Fibroblast of lung (primary cell): ENCODE results near the gene NONO. TPM values are rescaled to one million over a fixed set of nuclear protein-coding genes. Genes with fewer than 3 reads are reported as not detected.
A peak's percentile ranks its signal among the peaks of the same experiment; 100 is the strongest.
"Not testable (repeated sequence)": the region's sequence is repeated elsewhere in the genome, so short reads cannot be mapped to it uniquely, and the experiment has no call there.

ENCODE experiments used
- DNase-seq, 2 donors: peaks; one replicate each; pipeline versions ENCODE4 v3.0.0 to v3.0.0-alpha.2; 2010; ENCODE audit warnings: low read depth in 2 of 2
- H2AFZ ChIP-seq: 2 replicates; pipeline ENCODE4 v1.5.1; 2012; ENCODE audit warnings: low read length, control low read depth, inconsistent platforms
- H3K27ac ChIP-seq: 2 replicates; pipeline ENCODE4 v1.5.1; 2011; ENCODE audit warnings: low read length, control low read depth; ENCODE audit not compliant: insufficient read depth
- H3K27me3 ChIP-seq: 2 replicates; pipeline ENCODE4 v1.5.1; 2011; ENCODE audit warnings: mild to moderate bottlenecking, low read length; ENCODE audit not compliant: control insufficient read depth, insufficient read depth
- H3K36me3 ChIP-seq: 2 replicates; pipeline ENCODE4 v1.5.1; 2011; ENCODE audit warnings: low read length; ENCODE audit not compliant: control insufficient read depth, insufficient read depth
- H3K4me1 ChIP-seq: 2 replicates; pipeline ENCODE4 v1.5.1; 2011; ENCODE audit warnings: low read length; ENCODE audit not compliant: control insufficient read depth, insufficient read depth; ENCODE audit errors: extremely low read depth
- H3K4me2 ChIP-seq: 2 replicates; pipeline ENCODE4 v1.5.1; 2011; ENCODE audit warnings: low read length, control low read depth; ENCODE audit not compliant: insufficient read depth; ENCODE audit errors: extremely low read depth
- H3K4me3 ChIP-seq, 4 experiments: fragments of 200-600 bp in 1 of 4; sonication (generic) in 1 of 4; replicated peaks in 1 of 4; 2 replicates each; pipeline ENCODE4 v1.5.1; 2011 to 2016; ENCODE audit warnings: low read length in 4 of 4, low read depth in 3 of 4, mild to moderate bottlenecking in 3 of 4, control low read depth in 2 of 4, inconsistent platforms in 1 of 4, mixed read lengths in 1 of 4; ENCODE audit not compliant: insufficient read depth in 1 of 4; ENCODE audit errors: control extremely low read depth in 1 of 4
- H3K79me2 ChIP-seq: 2 replicates; pipeline ENCODE4 v1.5.1; 2012; ENCODE audit warnings: mild to moderate bottlenecking, low read length, inconsistent platforms; ENCODE audit not compliant: control insufficient read depth, insufficient read depth
- H3K9ac ChIP-seq: 2 replicates; pipeline ENCODE4 v1.5.1; 2011; ENCODE audit warnings: mild to moderate bottlenecking, low read length, control low read depth; ENCODE audit not compliant: insufficient read depth
- H3K9me3 ChIP-seq: 2 replicates; pipeline ENCODE4 v1.5.1; 2012; ENCODE audit warnings: low read depth, low read length; ENCODE audit not compliant: control insufficient read depth, insufficient read depth
- H4K20me1 ChIP-seq: 2 replicates; pipeline ENCODE4 v1.5.1; 2011; ENCODE audit warnings: low read length; ENCODE audit not compliant: control insufficient read depth, insufficient read depth; ENCODE audit errors: extremely low read depth
- EZH2 ChIP-seq: IDR thresholded peaks from 2 replicates; pipeline ENCODE4 v1.5.1; 2012; ENCODE audit warnings: low read length, control low read depth, mild to moderate bottlenecking; ENCODE audit errors: missing control alignments
- polyA plus RNA-seq, 2 donors: library from polyadenylated mRNA; depleted of rRNA in 1 of 2; stranded (reverse) in 1 of 2; unstranded in 1 of 2; fragments of >200 nt; gene quantifications; 2 replicates each; pipeline ENCODE4 v1.2.1, GENCODE V29; 2011 to 2012; ENCODE audit warnings: missing spikeins in 1 of 2
- total RNA-seq: library from RNA; depleted of rRNA; stranded (reverse); fragments of >200 nt; gene quantifications from 2 replicates; pipeline ENCODE4 v1.2.1, GENCODE V29; 2014
- TF ChIP-seq, protein P1 (sequence below), 2 donors: IDR thresholded peaks in 1 of 2; conservative IDR thresholded peaks in 1 of 2; 1 replicate in 1 of 2; 2 replicates in 1 of 2; pipeline ENCODE4 v1.5.1; 2011 to 2012; ENCODE audit warnings: low read length in 2 of 2, control low read depth in 1 of 2, inconsistent platforms in 1 of 2, low read depth in 1 of 2, mild to moderate bottlenecking in 1 of 2

Gene NONO
- total and polyA plus RNA-seq, 2 donors (not counting 1 experiment from before 2014, with no cell fraction given), result 165 to 355 TPM

DNA sequence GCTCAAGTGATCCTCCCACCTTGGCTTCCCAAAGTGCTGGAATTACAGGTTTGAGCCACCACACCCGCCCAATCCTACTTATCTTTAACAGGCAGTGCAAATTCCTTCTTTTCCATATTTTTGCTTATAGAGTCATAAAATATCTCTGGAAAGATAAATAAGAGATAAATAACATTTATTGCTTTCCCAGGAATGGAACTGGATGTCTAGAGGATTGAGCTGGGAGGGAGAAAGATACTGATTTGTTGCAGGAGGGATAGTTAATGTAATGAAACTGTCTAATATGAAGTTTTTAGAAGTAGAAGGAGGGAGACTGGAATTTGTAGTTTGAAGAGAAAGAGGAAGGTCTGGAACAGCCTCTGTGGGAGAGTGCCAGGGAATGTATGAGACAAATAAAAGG is 38.3 kb downstream of the NONO start:
- no peak for TF ChIP-seq EZH2
- TF ChIP-seq, protein P1, sequence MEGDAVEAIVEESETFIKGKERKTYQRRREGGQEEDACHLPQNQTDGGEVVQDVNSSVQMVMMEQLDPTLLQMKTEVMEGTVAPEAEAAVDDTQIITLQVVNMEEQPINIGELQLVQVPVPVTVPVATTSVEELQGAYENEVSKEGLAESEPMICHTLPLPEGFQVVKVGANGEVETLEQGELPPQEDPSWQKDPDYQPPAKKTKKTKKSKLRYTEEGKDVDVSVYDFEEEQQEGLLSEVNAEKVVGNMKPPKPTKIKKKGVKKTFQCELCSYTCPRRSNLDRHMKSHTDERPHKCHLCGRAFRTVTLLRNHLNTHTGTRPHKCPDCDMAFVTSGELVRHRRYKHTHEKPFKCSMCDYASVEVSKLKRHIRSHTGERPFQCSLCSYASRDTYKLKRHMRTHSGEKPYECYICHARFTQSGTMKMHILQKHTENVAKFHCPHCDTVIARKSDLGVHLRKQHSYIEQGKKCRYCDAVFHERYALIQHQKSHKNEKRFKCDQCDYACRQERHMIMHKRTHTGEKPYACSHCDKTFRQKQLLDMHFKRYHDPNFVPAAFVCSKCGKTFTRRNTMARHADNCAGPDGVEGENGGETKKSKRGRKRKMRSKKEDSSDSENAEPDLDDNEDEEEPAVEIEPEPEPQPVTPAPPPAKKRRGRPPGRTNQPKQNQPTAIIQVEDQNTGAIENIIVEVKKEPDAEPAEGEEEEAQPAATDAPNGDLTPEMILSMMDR (conservative IDR thresholded peaks at IDR 0.05 in 1 of 2, IDR thresholded peaks at IDR 0.05 in 1 of 2; ENCODE audit: low read depth in 1 of 2, low read length in 2 of 2), result no peak
- Histone ChIP-seq H3K27ac (no peak overlapping the region), H3K79me2 (no peaks in the 10 kb centered on the region)

DNA sequence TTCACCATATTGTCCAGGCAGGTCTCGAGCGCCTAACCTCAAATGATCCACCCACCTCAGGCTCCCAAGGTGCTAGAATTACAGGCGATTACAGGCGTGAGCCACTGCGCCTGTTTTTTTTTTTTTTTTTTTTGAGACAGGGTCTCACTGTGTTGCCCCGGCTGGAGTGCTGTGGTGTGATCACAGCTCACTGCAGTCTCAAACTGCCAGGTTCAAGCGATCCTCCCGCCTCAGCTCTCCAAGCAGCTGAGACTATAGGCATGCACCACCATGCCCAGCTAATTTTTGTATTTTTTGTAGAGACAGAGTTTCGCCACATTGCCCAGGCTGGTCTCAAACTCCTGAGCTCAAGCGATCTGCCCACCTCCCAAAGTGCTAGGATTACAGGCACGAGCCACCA is 41.0 kb downstream of the NONO start:
- not testable (repeated sequence) for H3K27me3 ChIP-seq, H4K20me1 ChIP-seq, H3K9me3 ChIP-seq, H2AFZ ChIP-seq, H3K79me2 ChIP-seq, H3K27ac ChIP-seq, H3K4me1 ChIP-seq, DNase-seq, H3K4me3 ChIP-seq, H3K36me3 ChIP-seq, H3K4me2 ChIP-seq, H3K9ac ChIP-seq

More for the DNA sequence above, 38.3 kb downstream of the NONO start:
- Histone ChIP-seq H3K4me2 (no peak overlapping the region), H2AFZ (no peak overlapping the region), H3K4me3 (no peak overlapping the region), H3K9me3 (no peaks in the 10 kb centered on the region), H3K36me3 (no peaks in the 10 kb centered on the region), H3K9ac (no peak overlapping the region), H3K27me3 (no peaks in the 10 kb centered on the region), H4K20me1 (no peaks in the 10 kb centered on the region), H3K4me1 (no peaks in the 10 kb centered on the region)
- no peak for DNase-seq

DNA sequence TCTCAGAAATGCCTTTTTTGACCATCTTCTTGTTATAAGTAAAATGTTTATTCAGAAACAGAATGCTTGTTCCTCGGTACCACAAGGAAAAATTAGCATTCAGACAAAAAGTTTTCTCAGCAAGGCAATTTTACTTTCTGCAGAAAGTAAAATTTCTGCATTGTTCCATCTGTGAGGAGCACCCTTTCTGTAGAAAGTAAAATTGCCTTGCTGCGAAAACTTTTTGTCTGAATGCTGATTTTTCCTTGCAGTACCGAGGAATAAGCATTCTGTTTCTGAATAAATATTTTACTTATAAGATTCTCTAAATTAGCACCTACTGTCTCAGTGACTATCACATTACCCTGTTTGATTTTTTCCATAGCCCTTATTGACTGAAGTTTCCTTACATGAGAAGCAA is 43.0 kb downstream of the NONO start:
- Histone ChIP-seq H3K27me3 (no peaks in the 10 kb centered on the region), H3K4me2 (no peak overlapping the region), H3K9me3 (no peaks in the 10 kb centered on the region), H3K79me2 (no peaks in the 10 kb centered on the region), H3K36me3 (no peaks in the 10 kb centered on the region), H4K20me1 (no peaks in the 10 kb centered on the region), H3K27ac (no peak overlapping the region), H3K4me3 (no peak overlapping the region), H3K9ac (no peak overlapping the region), H2AFZ (no peak overlapping the region), H3K4me1 (no peaks in the 10 kb centered on the region)
- no peak for DNase-seq
- TF ChIP-seq EZH2, result no peak
- TF ChIP-seq, protein P1 (conservative IDR thresholded peaks at IDR 0.05 in 1 of 2, IDR thresholded peaks at IDR 0.05 in 1 of 2; ENCODE audit: low read depth in 1 of 2, low read length in 2 of 2), result no peak

DNA sequence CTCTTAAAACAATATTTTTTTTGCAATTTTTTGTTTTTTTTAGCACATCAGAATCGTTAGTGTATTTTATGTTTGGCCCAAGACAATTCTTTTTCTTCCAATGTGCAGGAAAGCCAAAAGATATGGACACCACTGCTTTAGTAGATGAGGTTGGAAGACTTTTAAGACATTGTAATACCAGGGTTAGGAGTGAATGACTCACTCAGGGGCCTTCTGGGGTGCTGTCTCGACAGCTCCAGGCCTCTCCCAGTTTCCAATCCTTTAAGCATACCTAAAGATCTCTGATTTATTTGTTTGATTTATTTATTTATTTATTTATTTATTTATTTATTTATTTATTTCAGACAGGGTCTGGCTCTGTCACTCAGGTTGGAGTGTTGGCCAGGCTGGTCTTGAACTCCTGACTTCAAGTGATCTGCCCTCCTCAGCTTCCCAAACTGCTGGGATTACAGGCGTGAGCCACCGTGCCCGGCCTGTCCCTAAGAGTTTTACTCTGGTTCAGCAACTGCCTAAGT is 65.8 kb downstream of the NONO start:
- not testable (repeated sequence) for H2AFZ ChIP-seq, H3K79me2 ChIP-seq, H3K4me3 ChIP-seq, H3K36me3 ChIP-seq, H3K4me2 ChIP-seq, H3K27ac ChIP-seq, H3K27me3 ChIP-seq, H3K4me1 ChIP-seq, H4K20me1 ChIP-seq, H3K9ac ChIP-seq, H3K9me3 ChIP-seq
- peak; percentile 0 to 3 for DNase-seq

DNA sequence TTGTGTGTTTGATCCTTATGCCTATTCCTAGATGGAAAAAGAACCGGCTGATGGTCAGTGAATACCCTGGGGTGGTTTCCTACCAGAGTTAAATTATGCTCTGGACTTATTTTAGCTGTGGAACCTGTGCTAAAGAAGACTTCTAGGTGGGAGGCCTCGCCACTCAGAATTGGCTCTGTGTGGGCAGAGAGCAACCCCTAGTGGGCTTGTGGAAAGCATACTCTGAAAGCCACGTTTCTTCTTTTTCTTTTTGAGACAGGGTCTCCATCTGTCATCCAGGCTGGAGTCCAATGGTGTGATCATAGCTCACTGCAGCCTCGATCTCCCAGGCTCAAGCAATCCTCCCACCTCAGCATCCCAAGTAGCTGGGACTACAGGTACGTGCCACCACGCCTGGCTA is 66.4 kb downstream of the NONO start:
- not testable (repeated sequence) for H3K9me3 ChIP-seq, H3K36me3 ChIP-seq, H3K4me3 ChIP-seq, H4K20me1 ChIP-seq, H3K9ac ChIP-seq, H3K27me3 ChIP-seq, H2AFZ ChIP-seq, H3K4me2 ChIP-seq, H3K79me2 ChIP-seq, H3K27ac ChIP-seq, DNase-seq, H3K4me1 ChIP-seq
